Suppressor macrophage treated with lipopolysaccharide for 1 hour (primary cell): Measurements from ENCODE around the gene ARHGAP24.
"Not testable (repeated sequence)": the region's sequence is repeated elsewhere in the genome, so short reads cannot be mapped to it uniquely, and the experiment has no call there.

Experiments used
- DNase-seq, 3 donors: peaks; one replicate each; pipeline ENCODE4 v3.0.0-alpha.2; 2020 to 2022

ARHGAP24 gene

DNA sequence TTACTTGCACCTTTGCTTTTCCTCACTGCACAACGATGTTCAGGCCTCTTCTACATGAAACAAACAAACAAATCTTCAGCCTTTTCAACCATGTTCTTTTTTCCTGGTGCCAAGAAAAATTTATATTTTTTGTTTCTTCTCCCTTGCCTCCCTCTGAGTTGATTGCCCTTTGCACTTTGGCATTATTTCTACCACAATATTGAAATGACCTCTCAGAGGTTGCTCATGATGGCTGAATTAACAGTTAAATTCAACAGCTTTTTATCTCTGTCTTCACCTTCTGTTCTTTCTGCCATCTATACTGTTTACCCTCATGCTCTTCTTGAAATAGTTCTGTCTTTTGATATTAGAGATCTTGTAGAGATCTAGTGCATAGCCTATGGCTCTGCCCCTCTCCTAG, 308.9 kb downstream of the ARHGAP24 start:
- no peak for DNase-seq

DNA sequence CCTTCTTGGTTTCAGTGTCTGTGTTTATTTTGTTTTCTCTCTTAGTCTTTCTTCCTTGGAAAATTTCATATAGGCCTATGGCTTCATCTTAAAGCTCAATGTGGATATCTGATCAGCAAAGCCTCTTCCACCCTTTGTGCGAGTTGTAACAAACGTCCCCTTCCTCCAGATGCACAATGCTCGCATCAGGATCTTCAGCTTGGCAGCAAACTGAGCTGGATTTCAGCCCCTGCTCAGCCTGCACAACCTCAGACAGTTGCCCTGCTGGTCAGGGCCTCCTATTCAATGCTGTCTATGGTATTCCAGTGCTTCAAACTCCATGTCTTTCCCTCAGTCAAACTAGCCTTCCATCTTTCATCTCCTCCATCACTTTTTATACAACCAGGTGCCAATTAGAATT, 309.4 kb downstream of the ARHGAP24 start:
- DNase-seq = no peak

DNA sequence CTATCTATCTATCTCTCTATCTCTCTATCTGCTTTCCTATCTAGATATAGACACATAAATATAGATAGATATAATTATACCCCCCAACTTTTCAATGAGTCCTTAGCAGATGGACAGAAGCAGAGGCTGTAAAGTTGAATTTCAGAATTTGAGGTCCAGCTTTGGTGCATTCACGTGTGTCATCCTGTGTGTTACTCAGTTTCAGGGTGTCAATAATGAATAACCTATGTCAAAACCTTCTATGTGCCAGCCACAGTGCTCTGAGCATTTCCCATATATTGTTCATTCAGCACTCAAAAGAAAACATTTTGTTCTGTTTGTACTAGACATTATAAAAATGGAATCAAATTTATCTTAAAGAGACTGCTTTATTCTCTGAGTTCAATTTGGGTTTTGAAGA, 310.0 kb downstream of the ARHGAP24 start:
- DNase-seq = no peak

DNA sequence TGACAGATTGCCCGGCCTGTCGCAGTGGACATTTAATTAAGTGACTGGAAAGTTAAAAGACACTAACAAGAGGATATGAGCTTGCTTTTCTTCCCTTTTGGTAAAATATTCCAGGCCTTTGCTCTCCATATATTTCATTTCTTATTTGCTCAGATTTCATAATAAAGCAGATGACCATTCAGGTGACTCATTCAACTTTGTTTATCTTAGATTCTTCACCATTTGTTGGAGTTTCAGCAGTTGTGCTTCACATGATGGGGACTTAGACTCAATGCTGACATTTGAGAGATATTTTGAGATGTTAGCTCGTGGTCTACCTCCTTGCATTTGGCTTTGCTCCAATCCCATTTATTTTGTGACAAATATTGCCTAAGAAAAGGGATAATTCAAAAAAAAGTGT, 312.2 kb downstream of the ARHGAP24 start:
- peak; percentile 19 to 52 (median 42) for DNase-seq

DNA sequence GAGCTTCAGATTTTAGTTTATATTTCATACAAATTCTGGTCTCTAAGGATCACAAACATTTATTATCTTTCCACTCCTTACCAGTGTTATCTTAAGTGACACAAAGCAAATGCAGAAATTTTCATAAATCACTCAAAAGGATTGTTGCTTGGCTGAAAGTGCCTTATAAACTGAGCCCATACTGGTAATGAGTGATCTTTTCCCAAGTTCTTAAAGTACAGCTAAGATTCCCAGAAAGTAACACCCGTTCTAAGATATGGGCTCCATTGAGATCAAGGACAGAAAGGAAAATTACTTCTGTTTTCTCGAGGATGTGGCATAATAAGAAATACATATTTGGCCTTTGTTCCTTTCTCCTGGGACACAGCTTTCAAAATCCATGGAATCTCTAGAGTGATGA, 313.7 kb downstream of the ARHGAP24 start:
- no peak for DNase-seq

DNA sequence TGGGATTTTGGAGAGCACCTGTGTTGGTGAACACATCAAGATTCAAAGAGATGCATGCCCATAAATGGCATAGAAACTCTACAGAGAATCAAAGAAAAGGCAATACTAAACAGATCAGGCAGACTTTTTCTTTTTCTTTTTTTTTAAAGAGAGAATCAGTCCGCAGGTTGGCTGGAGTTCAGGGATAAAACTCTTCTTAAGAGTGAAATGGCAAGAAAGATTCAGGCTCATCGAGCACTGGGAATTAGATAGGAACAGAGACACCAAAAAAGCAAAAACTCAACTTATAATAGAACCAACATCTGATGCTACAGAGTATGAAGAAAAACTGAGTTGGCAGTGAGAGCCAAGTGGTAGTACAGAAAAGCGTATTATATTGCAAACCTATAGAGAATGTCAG, 314.3 kb downstream of the ARHGAP24 start:
- DNase-seq = no peak

DNA sequence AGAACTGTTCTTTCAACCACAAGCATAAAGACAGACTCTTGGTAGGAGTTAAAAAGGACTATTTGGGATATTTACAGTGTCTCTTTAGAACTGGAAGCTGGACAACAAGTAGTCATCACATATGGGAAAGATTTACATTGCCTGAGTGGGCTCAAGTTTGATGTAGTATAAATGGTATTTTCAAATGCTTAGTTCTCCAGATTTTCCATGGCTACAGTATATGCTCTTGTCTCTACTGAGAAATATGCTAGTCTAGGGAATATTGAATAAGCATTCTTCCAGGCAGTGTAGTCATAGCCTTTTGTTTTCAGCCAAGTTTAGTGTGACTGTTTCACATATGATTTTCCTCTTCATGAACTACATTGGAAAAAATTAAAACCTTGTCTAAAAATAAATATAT, 315.6 kb downstream of the ARHGAP24 start:
- DNase-seq = no peak

DNA sequence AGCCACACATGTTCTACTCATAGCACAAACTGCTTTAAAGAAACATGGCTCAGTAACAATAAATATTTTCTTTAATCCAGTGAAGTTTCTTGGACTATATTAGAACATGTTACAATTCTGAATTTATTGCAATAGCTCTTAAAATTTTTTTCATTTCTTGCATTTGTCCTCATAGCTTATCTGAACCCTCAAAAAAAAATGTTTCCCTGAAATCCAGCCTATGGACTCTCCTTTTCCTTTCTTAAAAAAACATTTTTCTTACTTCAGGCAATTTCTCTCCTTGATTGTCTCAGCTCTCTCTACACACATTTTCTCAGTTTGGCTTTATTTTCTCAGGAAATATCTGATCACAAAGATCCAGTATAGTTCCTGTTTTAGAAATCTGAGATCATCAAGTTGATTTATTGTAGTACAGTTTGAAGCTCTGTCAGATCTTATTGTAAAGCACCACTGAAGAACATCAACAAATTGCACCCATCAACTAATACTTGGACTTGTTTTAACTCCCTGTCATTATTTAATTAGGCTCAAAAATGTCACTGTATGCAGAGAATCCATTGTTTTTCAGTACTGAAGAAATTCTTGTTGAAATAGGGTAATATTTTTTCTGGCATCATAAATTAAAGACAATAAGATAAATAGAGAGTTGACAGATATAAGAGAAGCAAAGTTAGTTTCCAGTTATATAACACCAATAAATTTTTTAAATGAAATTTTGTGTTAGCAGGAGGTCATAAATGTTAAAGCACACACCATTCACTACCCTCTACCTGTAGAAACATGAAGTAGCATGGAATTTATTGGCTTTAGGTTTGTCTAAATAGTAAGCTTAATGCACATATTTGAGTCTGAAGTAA, 317.7 kb downstream of the ARHGAP24 start:
- peak in 1 of 3 donors; percentile 14 for DNase-seq

DNA sequence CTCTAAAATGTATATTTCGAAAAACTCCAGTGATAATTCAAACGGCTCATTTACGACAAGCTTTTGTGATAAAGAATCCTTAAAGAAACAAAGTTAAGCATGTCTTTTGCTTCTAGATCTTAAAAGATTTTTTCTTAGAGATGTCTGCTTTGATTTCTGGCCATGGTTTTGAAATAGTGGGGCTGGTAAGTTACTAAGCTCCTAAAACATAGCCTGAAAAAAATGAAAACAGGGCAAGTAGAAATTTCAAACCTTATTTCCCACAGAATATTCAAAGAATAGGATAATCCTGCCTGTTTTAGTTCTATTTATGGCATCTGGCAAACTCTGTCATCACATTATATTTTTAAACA, 318.3 kb downstream of the ARHGAP24 start:
- DNase-seq = no peak

DNA sequence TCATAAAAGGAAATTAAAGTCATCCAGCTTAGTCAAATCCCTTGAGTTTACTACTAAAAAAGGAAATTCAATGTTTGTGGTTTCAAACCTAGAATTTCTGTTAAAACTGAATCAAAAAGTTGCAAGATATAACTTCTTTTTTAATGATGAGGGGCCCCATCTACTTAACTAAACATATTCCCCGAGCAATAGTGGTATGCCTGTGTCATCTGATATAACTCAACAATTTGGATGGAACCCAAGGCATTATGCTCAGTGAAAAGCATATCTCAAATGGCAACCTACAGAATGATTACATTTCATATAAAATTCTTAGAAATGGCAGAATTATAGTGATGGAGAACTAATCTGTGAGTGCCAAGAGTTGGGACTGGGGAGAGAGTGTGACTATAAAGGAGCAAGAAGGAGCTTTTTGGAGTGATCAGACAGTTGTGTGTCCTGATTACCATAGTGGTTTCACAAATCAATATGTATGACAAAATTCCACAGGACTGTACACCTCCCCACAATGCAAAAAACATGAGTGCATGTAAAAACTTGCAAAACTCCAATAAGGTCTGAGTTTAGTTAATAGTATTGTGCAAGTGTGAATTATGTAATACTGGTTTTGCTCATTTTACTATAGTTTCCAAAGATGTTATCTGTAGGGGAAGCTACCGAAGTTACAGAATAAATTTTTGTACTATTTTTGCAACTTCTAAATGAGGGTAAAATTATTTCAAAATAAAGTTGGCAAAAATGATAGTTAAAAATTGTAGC, 323.2 kb downstream of the ARHGAP24 start:
- DNase-seq = peak; percentile 12 to 82 (median 71)

DNA sequence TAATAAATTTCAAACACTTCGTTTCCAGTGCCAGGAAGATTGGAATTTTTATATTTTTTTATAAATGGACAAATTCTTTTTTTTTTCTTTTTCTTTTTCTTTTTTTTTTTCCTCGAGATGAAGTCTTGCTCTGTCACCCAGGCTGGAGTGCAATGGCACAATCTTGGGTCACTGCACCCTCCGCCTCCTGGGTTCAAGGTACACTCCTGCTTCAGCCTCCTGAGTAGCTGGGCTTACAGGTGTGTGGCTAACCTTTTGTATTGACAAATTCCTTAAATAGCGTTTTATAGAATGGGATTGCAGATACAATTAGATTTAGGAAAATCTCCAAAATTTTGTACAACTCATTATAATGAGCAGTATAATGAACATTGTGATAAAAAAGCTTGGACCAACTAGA, 328.9 kb downstream of the ARHGAP24 start:
- DNase-seq = no peak

DNA sequence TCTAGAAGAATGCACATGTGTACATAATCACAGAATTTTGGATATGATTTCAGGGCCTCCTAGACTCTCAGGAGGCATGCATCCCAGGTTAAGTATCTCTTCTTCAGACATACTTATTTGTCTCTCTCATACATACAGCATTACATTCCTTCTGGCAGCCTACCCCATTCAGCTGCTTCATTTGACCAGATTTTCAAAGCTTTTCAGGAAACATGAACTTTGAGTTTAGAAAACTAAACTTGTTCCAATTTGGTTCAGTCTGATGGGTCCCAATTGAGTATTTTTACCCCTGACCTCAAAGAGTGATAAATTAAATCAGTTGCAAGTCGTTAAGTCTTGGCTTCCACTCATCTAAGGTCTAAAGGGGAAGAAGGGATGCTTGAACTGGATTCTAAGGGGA, 330.9 kb downstream of the ARHGAP24 start:
- no peak for DNase-seq

DNA sequence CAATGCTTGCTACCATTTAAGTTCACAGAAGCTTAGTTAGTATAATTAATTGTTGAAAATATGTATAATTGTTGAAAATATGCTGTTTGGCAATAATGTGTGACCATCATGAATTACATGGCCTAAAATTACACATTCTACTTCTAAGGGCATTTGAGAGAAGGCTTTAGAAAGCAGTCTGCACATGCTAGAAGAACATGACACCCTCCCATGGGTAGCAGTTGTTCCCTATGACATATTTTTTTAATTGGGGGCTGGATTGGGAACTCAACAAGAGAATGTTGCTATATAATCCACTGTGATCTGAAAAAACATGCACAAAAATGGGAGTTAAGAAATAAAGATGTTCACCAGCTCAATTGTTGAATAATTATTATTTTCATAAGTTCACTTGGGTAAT, 331.4 kb downstream of the ARHGAP24 start:
- DNase-seq = no peak

DNA sequence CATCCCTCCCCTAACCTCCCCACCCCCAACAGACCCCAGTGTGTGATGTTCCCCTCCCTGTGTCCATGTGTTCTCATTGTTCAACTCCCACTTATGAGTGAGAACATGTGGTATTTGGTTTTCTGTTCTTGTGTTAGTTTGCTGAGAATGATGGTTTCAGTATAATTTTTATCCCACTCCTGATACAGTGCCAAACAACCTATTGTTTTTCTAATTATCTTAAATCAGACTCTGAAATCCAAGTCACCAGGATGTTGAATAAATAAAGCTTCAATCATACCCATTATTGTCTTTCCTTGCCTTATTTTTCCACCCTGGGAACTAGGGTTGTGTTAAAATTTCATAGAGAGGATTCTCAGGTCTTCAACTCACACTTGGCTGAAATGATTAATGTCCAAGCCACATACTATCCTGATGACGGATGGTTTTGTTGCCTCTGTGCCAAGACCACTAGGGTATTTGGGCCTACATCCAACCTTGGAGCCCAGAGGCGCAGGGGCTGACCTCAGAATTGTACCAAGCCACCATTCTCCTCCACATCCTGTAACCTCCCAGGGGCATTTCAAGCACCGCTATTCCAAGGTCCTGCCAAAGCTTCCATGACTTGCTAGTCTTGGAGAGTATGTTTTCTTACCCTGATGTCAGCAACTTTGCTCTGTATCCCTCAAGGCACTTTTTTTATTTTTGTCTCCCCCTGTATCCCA, 332.4 kb downstream of the ARHGAP24 start:
- no peak for DNase-seq

DNA sequence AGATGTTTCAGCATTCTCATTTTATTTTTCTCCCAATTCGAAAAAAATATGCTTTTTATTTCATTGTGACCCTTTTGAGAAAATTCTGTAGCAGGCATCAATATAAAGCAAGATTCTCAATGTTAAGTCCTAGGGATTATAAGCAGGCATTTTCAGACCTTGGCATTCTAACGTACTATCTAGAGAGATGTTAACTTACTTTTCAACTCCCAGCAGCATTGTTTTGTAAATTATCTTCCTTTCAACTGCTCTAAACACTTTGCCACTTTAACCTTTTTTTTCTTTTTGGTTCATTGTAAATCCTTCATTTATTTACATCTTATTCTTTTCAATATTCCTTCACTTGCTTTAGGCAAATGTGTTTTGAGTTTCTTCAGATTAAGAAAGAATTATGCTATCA, 333.2 kb downstream of the ARHGAP24 start:
- DNase-seq = no peak

DNA sequence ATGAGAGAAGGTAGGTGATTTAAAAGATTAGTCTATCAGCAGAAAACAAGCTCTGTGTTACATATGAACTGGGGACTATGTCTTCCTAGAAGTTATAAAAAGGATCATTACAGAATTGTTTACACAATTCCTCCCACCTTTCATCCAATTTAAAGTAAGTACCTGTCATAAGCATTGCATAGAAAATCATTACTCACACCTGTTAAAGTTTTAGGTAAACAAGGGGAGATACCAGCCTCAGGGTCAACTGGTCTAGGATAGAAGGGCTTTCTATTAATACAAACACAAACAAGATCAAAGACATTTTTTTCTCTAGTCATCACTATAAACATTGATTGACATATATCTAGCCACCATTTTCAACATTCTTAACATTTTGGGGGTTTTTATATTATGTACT, 333.9 kb downstream of the ARHGAP24 start:
- no peak for DNase-seq

DNA sequence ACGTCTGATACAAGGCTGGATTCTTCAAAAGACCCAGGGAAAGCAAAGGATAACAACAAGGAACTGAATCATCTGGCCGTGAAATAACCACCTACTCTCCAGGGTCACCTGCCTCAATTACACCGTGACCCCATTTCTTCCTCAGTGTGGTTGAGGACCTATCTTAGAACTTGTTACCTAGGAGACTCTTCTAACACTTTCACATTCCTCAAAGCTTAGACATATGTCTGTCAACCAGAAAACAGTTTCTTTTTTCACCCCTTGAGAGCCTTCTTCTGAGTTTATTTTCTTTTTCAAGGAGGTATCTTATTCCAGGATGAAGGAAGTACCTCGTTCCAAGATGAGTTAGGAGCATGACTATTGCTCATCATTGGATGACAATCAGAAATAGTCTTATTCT, 337.8 kb downstream of the ARHGAP24 start:
- no peak for DNase-seq

DNA sequence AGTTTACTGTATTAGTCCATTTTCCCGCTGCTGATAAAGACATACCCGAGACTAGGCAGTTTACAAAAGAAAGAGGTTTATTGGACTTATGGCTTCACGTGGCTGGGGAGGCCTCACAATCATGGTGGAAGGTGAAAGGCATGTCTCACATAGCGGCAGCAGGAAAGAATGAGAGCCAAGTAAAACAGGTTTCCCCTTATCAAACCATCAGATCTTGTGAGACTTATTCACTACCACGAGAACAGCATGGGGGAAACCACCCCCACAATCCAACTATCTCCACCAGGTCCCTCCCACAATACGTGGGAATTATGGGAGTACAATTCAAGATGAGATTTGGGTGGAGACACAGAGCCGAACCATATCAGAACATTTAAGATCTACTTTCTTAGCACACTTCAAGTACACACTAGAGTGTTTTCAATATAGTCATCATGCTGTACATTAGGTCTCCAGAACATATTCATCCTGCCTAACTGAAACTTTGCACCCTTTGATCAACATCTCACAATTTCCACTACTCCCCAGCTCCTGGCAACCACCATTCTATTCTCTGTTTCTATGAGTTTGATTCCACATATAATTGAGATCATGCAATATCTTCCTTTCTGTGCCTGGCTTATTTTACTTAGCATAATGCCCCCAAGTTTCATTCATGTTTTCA, 341.0 kb downstream of the ARHGAP24 start:
- DNase-seq = no peak

DNA sequence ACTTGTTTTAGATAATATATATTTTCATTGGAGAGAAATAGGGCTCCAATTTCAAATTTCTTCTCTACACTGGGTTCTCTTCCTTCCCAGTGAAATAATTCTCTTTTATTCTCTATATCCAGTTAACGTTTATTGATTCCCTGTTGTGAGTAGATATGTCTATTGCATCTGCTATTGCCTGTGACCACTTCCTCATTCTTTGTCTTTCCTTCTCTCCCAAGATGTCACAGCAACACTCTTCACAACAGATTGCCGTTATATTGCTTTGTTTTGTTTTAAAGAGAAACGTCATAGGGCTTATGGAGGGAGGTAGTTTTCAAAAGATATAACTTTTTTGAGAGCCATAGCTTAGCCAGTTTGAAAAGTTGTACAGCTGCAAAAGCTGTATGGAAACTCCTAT, 343.8 kb downstream of the ARHGAP24 start:
- no peak for DNase-seq

DNA sequence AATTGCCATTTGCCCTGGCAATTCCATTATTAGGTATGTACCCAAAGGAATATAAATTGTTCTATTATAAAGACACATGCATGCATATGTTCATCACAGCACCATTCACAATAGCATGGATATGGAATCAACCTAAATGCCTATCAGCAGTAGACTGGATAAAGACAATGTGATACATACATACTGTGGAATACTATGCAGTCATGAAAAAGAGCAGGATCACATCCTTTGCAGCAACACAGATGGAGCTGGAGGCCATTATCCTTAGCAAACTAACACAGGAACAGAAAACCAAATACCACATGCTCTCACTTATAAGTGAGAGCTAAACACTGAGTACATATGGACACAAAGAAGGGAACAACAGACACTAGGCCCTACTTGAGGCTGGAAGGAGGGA, 345.2 kb downstream of the ARHGAP24 start:
- DNase-seq = not testable (repeated sequence)

DNA sequence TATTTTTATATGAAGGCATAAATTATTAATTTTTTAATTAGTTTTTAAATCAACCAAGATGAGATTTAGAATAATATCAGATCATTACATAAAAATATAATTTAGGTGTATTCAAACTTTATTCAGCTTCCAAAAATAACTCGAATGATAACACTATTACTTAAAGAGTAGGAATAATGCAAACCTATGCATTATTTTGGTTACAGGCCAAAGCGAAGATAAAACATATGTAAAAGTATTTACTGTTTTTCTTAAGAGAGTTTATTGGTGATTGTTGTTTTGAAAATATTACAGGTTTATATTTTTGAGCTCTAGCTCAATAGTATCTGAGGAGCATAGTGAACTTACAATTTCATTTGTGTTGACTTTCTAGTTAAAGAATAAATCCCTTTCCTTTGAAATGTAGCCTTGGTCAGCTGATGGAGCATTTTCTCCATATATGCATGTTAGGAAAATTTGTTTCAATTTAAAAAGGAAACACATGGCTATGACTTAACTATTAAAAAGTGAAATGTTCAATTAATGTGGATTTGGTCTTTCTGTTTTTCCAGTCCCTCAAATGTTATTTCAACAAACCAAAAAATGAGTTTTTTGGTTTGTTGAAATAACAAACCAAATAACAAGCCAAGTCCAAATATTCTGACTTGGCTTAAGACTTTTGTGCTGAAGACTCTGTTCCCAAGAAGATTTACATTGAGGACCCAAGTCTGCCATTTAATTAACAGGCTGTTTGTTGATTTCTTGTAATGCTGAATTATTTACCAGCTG, 346.9 kb downstream of the ARHGAP24 start:
- DNase-seq = no peak

DNA sequence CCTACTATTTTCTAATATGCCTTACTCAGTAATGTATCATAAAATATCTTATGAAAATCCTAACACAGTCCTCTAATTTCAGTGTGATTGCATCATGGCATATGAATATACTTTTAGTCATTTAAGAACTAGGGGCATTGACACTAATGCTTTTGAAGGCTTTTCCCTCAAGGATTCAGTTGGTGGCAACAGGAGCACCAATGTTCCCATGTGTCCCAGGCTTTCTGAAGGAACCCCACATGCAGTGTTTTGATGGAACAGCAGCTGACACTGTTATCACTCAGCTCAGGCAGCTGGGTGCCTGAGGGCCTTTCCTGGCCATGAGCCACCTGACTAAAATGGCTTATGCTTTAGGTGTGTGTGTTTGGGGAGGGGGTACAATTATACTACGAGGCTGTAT, 348.3 kb downstream of the ARHGAP24 start:
- no peak for DNase-seq
